ENCODE measurements around the gene RABGEF1.

GRCh38 chr7:66807736-66808135, 67.2 kb downstream of the RABGEF1 start:
- TF ChIP-seq CTCF (conservative IDR thresholded peaks at IDR 0.05 in 1 of 2, IDR thresholded peaks at IDR 0.05 in 1 of 2; ENCODE audit: extremely low read depth in 1 of 2, insufficient read depth in 1 of 2, low read depth in 1 of 2, low read length in 2 of 2) = no peak
- no peak for TF ChIP-seq EZH2 (IDR thresholded peaks at IDR 0.05; ENCODE audit: borderline replicate concordance, low read length)

Measured in mammary epithelial cell (primary cell).